ENCODE results near the gene MTA1.

GRCh38 chr14:105458571-105458970 lies 38.9 kb downstream of the MTA1 start:
- TF ChIP-seq CTCF (IDR thresholded peaks at IDR 0.05) (no peak), POLR2A (IDR thresholded peaks at IDR 0.05) (no peak)

Measured in adrenal gland (tissue), 5 donors.